Measurements from ENCODE around the gene HNF1B. TPM values are rescaled to one million over a fixed set of nuclear protein-coding genes. Genes with fewer than 3 reads are reported as not detected.

HNF1B gene
- polyA plus RNA-seq, 4 donors: 10.0 to 29.2 (median 15.0) TPM

- Histone ChIP-seq H3K4me3 (ENCODE audit: low read depth in 1 of 3, low read length in 3 of 3) (no peak overlapping the region), H3K4me1 (ENCODE audit: control insufficient read depth in 3 of 3, insufficient read depth in 2 of 3, low read depth in 1 of 3, low read length in 2 of 3) (peaks cover 0 to 11% (median 6%) of the 10 kb centered on the region in 3 donors), H3K27ac (ENCODE audit: low read depth in 1 of 3, low read length in 2 of 3) (peak overlapping the region in 1 of 3 donors; percentile 13), H3K27me3 (ENCODE audit: control insufficient read depth in 3 of 3, insufficient read depth in 3 of 3, low read length in 3 of 3) (no peaks in the 10 kb centered on the region), H3K9me3 (ENCODE audit: control insufficient read depth in 2 of 2, insufficient read depth in 1 of 2, low read depth in 1 of 2, low read length in 1 of 2) (no peaks in the 10 kb centered on the region), H3K36me3 (ENCODE audit: control insufficient read depth in 3 of 3, insufficient read depth in 2 of 3, low read depth in 1 of 3, low read length in 3 of 3) (no peaks in the 10 kb centered on the region)
- WGBS, 3 donors: 70 to 87% (median 77%) methylated on average over 1 of the region's 1 CpG
- DNase-seq (peak in 1 of 2 donors; percentile 51), FAIRE-seq (no peak)
Observed at GRCh38 chr17:37647856-37648255, 97.0 kb downstream of the HNF1B start.

GRCh38 chr17:37643869-37644268 is 101.0 kb downstream of the HNF1B start:
- peak overlapping the region in 2 of 3 donors; percentile 56 to 83 for H3K27ac ChIP-seq (ENCODE audit: low read depth in 1 of 3, low read length in 2 of 3)
- DNase-seq: peak; percentile 77 to 89

GRCh38 chr17:37643118-37643766 is 101.6 kb downstream of the HNF1B start, which contains the start of gene DDX52:
Gene DDX52, minus strand, starts transcription at chr17:37643446. Its CDS starts 26 bp downstream, at chr17:37643420.
- Histone ChIP-seq H3K27ac (ENCODE audit: low read depth in 1 of 3, low read length in 2 of 3) (peak within 1 kb of the TSS; percentile 44 to 91 (median 83)), H3K4me3 (ENCODE audit: low read depth in 1 of 3, low read length in 3 of 3) (peak within 1 kb of the TSS; percentile 71 to 77 (median 73)), H3K4me1 (ENCODE audit: control insufficient read depth in 3 of 3, insufficient read depth in 2 of 3, low read depth in 1 of 3, low read length in 2 of 3) (peaks cover 2 to 20% (median 3%) of the 10 kb centered on the region in 3 donors), H3K36me3 (ENCODE audit: control insufficient read depth in 3 of 3, insufficient read depth in 2 of 3, low read depth in 1 of 3, low read length in 3 of 3) (peaks cover 0 to 17% (median 0%) of the 10 kb centered on the region in 3 donors), H3K9me3 (ENCODE audit: control insufficient read depth in 2 of 2, insufficient read depth in 1 of 2, low read depth in 1 of 2, low read length in 1 of 2) (no peaks in the 10 kb centered on the region), H3K27me3 (ENCODE audit: control insufficient read depth in 3 of 3, insufficient read depth in 3 of 3, low read length in 3 of 3) (no peaks in the 10 kb centered on the region)
- no peak for FAIRE-seq
- DNase-seq: peak; percentile 97 to 98
- 0% methylated on average over 43 of the region's 43 CpGs for WGBS, 3 donors

More at GRCh38 chr17:37643869-37644268, 101.0 kb downstream of the HNF1B start:
- Histone ChIP-seq H3K27me3 (ENCODE audit: control insufficient read depth in 3 of 3, insufficient read depth in 3 of 3, low read length in 3 of 3) (no peaks in the 10 kb centered on the region), H3K4me1 (ENCODE audit: control insufficient read depth in 3 of 3, insufficient read depth in 2 of 3, low read depth in 1 of 3, low read length in 2 of 3) (peaks cover 3 to 20% (median 3%) of the 10 kb centered on the region in 3 donors), H3K9me3 (ENCODE audit: control insufficient read depth in 2 of 2, insufficient read depth in 1 of 2, low read depth in 1 of 2, low read length in 1 of 2) (no peaks in the 10 kb centered on the region), H3K4me3 (ENCODE audit: low read depth in 1 of 3, low read length in 3 of 3) (peak overlapping the region in 1 of 3 donors; percentile 73), H3K36me3 (ENCODE audit: control insufficient read depth in 3 of 3, insufficient read depth in 2 of 3, low read depth in 1 of 3, low read length in 3 of 3) (peaks cover 0 to 15% (median 0%) of the 10 kb centered on the region in 3 donors)
- FAIRE-seq: no peak
- WGBS, 3 donors: 11 to 26% (median 13%) methylated on average over 3 of the region's 3 CpGs

- peak; percentile 47 to 62 for DNase-seq
- Histone ChIP-seq H3K9me3 (ENCODE audit: control insufficient read depth in 2 of 2, insufficient read depth in 1 of 2, low read depth in 1 of 2, low read length in 1 of 2) (no peaks in the 10 kb centered on the region), H3K27me3 (ENCODE audit: control insufficient read depth in 3 of 3, insufficient read depth in 3 of 3, low read length in 3 of 3) (no peaks in the 10 kb centered on the region), H3K27ac (ENCODE audit: low read depth in 1 of 3, low read length in 2 of 3) (peak overlapping the region in 2 of 3 donors; percentile 82 to 91), H3K4me1 (ENCODE audit: control insufficient read depth in 3 of 3, insufficient read depth in 2 of 3, low read depth in 1 of 3, low read length in 2 of 3) (peaks cover 0 to 20% (median 3%) of the 10 kb centered on the region in 3 donors), H3K36me3 (ENCODE audit: control insufficient read depth in 3 of 3, insufficient read depth in 2 of 3, low read depth in 1 of 3, low read length in 3 of 3) (peaks cover 0 to 19% (median 0%) of the 10 kb centered on the region in 3 donors), H3K4me3 (ENCODE audit: low read depth in 1 of 3, low read length in 3 of 3) (peak overlapping the region; percentile 71 to 77 (median 73))
- 0 to 1% (median 0%) methylated on average over 7 of the region's 7 CpGs for WGBS, 3 donors
- no peak for FAIRE-seq
Observed at GRCh38 chr17:37642681-37643080, 102.2 kb downstream of the HNF1B start.

GRCh38 chr17:37640015-37640414 is 104.8 kb downstream of the HNF1B start:
- H3K9me3 ChIP-seq (ENCODE audit: control insufficient read depth in 2 of 2, insufficient read depth in 1 of 2, low read depth in 1 of 2, low read length in 1 of 2): no peaks in the 10 kb centered on the region
- H3K4me1 ChIP-seq (ENCODE audit: control insufficient read depth in 3 of 3, insufficient read depth in 2 of 3, low read depth in 1 of 3, low read length in 2 of 3): peaks cover 0 to 20% (median 3%) of the 10 kb centered on the region in 3 donors
- no peaks in the 10 kb centered on the region for H3K27me3 ChIP-seq (ENCODE audit: control insufficient read depth in 3 of 3, insufficient read depth in 3 of 3, low read length in 3 of 3)
- no peak overlapping the region for H3K4me3 ChIP-seq (ENCODE audit: low read depth in 1 of 3, low read length in 3 of 3)
- H3K36me3 ChIP-seq (ENCODE audit: control insufficient read depth in 3 of 3, insufficient read depth in 2 of 3, low read depth in 1 of 3, low read length in 3 of 3): peaks cover 0 to 28% (median 2%) of the 10 kb centered on the region in 3 donors
- FAIRE-seq (no peak), DNase-seq (no peak)
- H3K27ac ChIP-seq (ENCODE audit: low read depth in 1 of 3, low read length in 2 of 3): no peak overlapping the region

- FAIRE-seq: no peak
- no peak for DNase-seq
- Histone ChIP-seq H3K27me3 (ENCODE audit: control insufficient read depth in 3 of 3, insufficient read depth in 3 of 3, low read length in 3 of 3) (no peaks in the 10 kb centered on the region), H3K27ac (ENCODE audit: low read depth in 1 of 3, low read length in 2 of 3) (no peak overlapping the region), H3K4me1 (ENCODE audit: control insufficient read depth in 3 of 3, insufficient read depth in 2 of 3, low read depth in 1 of 3, low read length in 2 of 3) (peaks cover 0 to 8% (median 3%) of the 10 kb centered on the region in 3 donors), H3K4me3 (ENCODE audit: low read depth in 1 of 3, low read length in 3 of 3) (no peak overlapping the region), H3K9me3 (ENCODE audit: control insufficient read depth in 2 of 2, insufficient read depth in 1 of 2, low read depth in 1 of 2, low read length in 1 of 2) (no peaks in the 10 kb centered on the region), H3K36me3 (ENCODE audit: control insufficient read depth in 3 of 3, insufficient read depth in 2 of 3, low read depth in 1 of 3, low read length in 3 of 3) (peaks cover 0 to 42% (median 2%) of the 10 kb centered on the region in 3 donors)
Observed at GRCh38 chr17:37637956-37638355, 106.9 kb downstream of the HNF1B start.

Other genes starting within 250 kb of the HNF1B start
- gene SYNRG, start 135.6 kb downstream of the HNF1B start, polyA plus RNA-seq: 10 to 100 TPM in 1 of 4 donors, 1 to 10 TPM in 3; 7.6 to 35.8 (median 9.2) TPM
- gene DDX52, start 101.6 kb downstream of the HNF1B start, polyA plus RNA-seq: 10 to 100 TPM; 16.8 to 27.5 (median 17.6) TPM
- gene TBC1D3K, start 179.4 kb upstream of the HNF1B start, polyA plus RNA-seq: 1 to 10 TPM in 1 of 4 donors, not detected in 3; 1.4 TPM
- gene TBC1D3L, start 244.0 kb upstream of the HNF1B start, polyA plus RNA-seq: 10 to 100 TPM in 3 of 4 donors, 1 to 10 TPM in 1; 7.1 to 39.4 (median 25.9) TPM

Data from small intestine (tissue), 7 donors.